Stimulated activated memory B cell treated with anti-CD40 and anti-IgM and Interleukin-4, amounts not matched to agents 10 μg/mL and 1 μg/mL and 100 μg/mL, for 72 hours (primary cell): ENCODE results near the gene SRGAP2B.
"Not testable (repeated sequence)": the region's sequence is repeated elsewhere in the genome, so short reads cannot be mapped to it uniquely, and the experiment has no call there.

Source experiments
- ATAC-seq: fragments of 150-1000 bp; cut with Tn5 transposase; 2 replicates; pipeline ENCODE4 v1.10.0; 2021
- H3K27ac Mint-ChIP-seq: one replicate; pipeline ENCODE4 v1.8.0; 2022; ENCODE audit warnings: mild to moderate bottlenecking, mixed read lengths
- H3K27me3 Mint-ChIP-seq: one replicate; pipeline ENCODE4 v1.8.0; 2022; ENCODE audit warnings: mixed read lengths
- H3K36me3 Mint-ChIP-seq: one replicate; pipeline ENCODE4 v1.8.0; 2022; ENCODE audit warnings: mixed read lengths
- H3K4me1 Mint-ChIP-seq: one replicate; pipeline ENCODE4 v1.8.0; 2022; ENCODE audit warnings: mixed read lengths
- H3K4me3 Mint-ChIP-seq: one replicate; pipeline ENCODE4 v1.8.0; 2022; ENCODE audit warnings: mild to moderate bottlenecking, moderate library complexity, mixed read lengths
- H3K9me3 Mint-ChIP-seq: one replicate; pipeline ENCODE4 v1.8.0; 2022; ENCODE audit warnings: mixed read lengths

The SRGAP2B gene

GRCh38 chr1:144882343-144882742 is 212.8 kb downstream of the SRGAP2B start:
- H3K4me1 Mint-ChIP-seq, ATAC-seq, H3K27ac Mint-ChIP-seq, H3K27me3 Mint-ChIP-seq, H3K9me3 Mint-ChIP-seq, H3K36me3 Mint-ChIP-seq, H3K4me3 Mint-ChIP-seq: not testable (repeated sequence)

DNA sequence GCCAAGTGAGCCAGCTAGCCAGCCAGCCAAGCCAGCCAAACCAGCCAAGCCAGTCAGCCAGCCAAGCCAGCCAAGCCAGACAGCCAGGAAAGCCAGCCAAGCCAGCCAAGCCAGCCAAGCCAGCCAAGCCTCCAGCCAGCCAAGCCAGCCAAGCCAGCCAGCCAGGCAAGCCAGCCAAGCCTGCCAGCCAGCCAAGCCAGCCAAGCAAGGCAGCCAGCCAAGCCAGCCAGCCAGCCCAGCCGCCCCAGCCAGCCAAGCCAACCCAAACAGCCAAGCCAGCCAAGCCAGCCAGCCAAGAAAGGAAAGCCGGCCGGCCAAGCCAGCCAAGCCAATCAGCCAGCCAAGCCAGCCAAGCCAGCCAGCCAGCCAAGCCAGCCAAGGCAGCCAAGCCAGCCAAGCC is 236.5 kb downstream of the SRGAP2B start:
- H3K27ac Mint-ChIP-seq, H3K4me3 Mint-ChIP-seq, H3K36me3 Mint-ChIP-seq, H3K9me3 Mint-ChIP-seq, H3K27me3 Mint-ChIP-seq, ATAC-seq, H3K4me1 Mint-ChIP-seq: not testable (repeated sequence)
